Suppressor macrophage (primary cell): ENCODE data around the gene RUFY3.
"Not testable (repeated sequence)": the region's sequence is repeated elsewhere in the genome, so short reads cannot be mapped to it uniquely, and the experiment has no call there.

Source experiments
- DNase-seq, 4 experiments: peaks; one replicate each; pipeline ENCODE4 v3.0.0-alpha.2; 2020 to 2022

RUFY3 gene

GRCh38 chr4:70788733-70789132 lies 67.0 kb downstream of the RUFY3 start:
- DNase-seq, result no peak

GRCh38 chr4:70793626-70794025 lies 71.9 kb downstream of the RUFY3 start:
- DNase-seq, result no peak

GRCh38 chr4:70801265-70801809 lies 79.6 kb downstream of the RUFY3 start:
- DNase-seq, result no peak

GRCh38 chr4:70802928-70803580 lies 81.3 kb downstream of the RUFY3 start:
- DNase-seq, result no peak

- peak in 2 of 4 experiments; percentile 35 to 41 for DNase-seq
These were observed 86.4 kb downstream of the RUFY3 start for GRCh38 chr4:70808151-70808550.

GRCh38 chr4:70815370-70815769 lies 93.6 kb downstream of the RUFY3 start:
- DNase-seq, result no peak

- DNase-seq, result no peak
These were observed 95.1 kb downstream of the RUFY3 start for GRCh38 chr4:70816894-70817293.

- peak; percentile 26 to 72 (median 50) for DNase-seq
These were observed 96.5 kb downstream of the RUFY3 start for GRCh38 chr4:70818173-70818855.

GRCh38 chr4:70818921-70819320 lies 97.2 kb downstream of the RUFY3 start:
- DNase-seq, result no peak

- DNase-seq, result no peak
These were observed 107.3 kb downstream of the RUFY3 start for GRCh38 chr4:70829015-70829414.

GRCh38 chr4:70829492-70829891 lies 107.7 kb downstream of the RUFY3 start:
- no peak for DNase-seq

GRCh38 chr4:70830054-70830453 lies 108.3 kb downstream of the RUFY3 start:
- no peak for DNase-seq

- no peak for DNase-seq
These were observed 109.5 kb downstream of the RUFY3 start for GRCh38 chr4:70831293-70831692.

- no peak for DNase-seq
These were observed 111.9 kb downstream of the RUFY3 start for GRCh38 chr4:70833675-70834074.

- DNase-seq, result no peak
These were observed 114.3 kb downstream of the RUFY3 start for GRCh38 chr4:70836081-70836480.

- DNase-seq, result no peak
These were observed 116.4 kb downstream of the RUFY3 start for GRCh38 chr4:70838204-70838603.

GRCh38 chr4:70838666-70839588 lies 117.2 kb downstream of the RUFY3 start:
- DNase-seq, result peak; percentile 82 to 91 (median 84)

- peak; percentile 93 to 98 (median 96) for DNase-seq
These were observed 117.9 kb downstream of the RUFY3 start, which contains the start of gene GRSF1 for GRCh38 chr4:70839589-70840093. Gene GRSF1, minus strand, starts transcription at chr4:70839890. Its CDS starts 63 bp downstream, at chr4:70839827.

GRCh38 chr4:70840137-70840536 lies 118.4 kb downstream of the RUFY3 start:
- peak; percentile 14 to 49 (median 42) for DNase-seq

- not testable (repeated sequence) for DNase-seq
These were observed 118.9 kb downstream of the RUFY3 start for GRCh38 chr4:70840631-70841030.

- DNase-seq, result no peak
These were observed 119.4 kb downstream of the RUFY3 start for GRCh38 chr4:70841211-70841610.

GRCh38 chr4:70841951-70842350 lies 120.2 kb downstream of the RUFY3 start:
- DNase-seq, result no peak
